ENCODE data around the gene SMPD2. TPM values are rescaled to one million over a fixed set of nuclear protein-coding genes. Genes with fewer than 3 reads are reported as not detected.
A peak's percentile ranks its signal among the peaks of the same experiment; 100 is the strongest.

The SMPD2 gene
- total RNA-seq = 10 to 100 TPM; 20.6 to 34.5 (median 26.8) TPM

GRCh38 chr6:109440331-109441068 is at the start of gene SMPD2, which contains the start of gene PPIL6:
Gene SMPD2 (plus strand): TSS chr6:109440724. CDS start chr6:109441122, 398 bp downstream.
Gene PPIL6 (minus strand): TSS chr6:109440628. CDS start chr6:109440590, 38 bp downstream.
- Histone ChIP-seq H3K4me1 (peaks cover 0 to 24% (median 0%) of the 10 kb centered on the region in 4 donors), H3K27ac (peak within 1 kb of the TSS; percentile 78 to 95 (median 88)), H3K9me3 (no peaks in the 10 kb centered on the region), H3K27me3 (no peaks in the 10 kb centered on the region), H3K36me3 (peaks cover 0 to 26% (median 0%) of the 10 kb centered on the region in 3 donors), H3K4me3 (peak within 1 kb of the TSS; percentile 55 to 94 (median 88))
- DNase-seq = peak; percentile 81 to 94 (median 92)
- TF ChIP-seq POLR2A (IDR thresholded peaks at IDR 0.05) = peak; percentile 48 to 59
- TF ChIP-seq CTCF (IDR thresholded peaks at IDR 0.05) = peak in 4 of 6 experiments; percentile 5 to 38 (median 21)

GRCh38 chr6:109393157-109393885 is 47.2 kb upstream of the SMPD2 start:
- no peaks in the 10 kb centered on the region for H3K36me3 ChIP-seq
- no peak for DNase-seq
- no peak for TF ChIP-seq POLR2A (IDR thresholded peaks at IDR 0.05)
- TF ChIP-seq CTCF (IDR thresholded peaks at IDR 0.05) = no peak

GRCh38 chr6:109393886-109394281 is 46.6 kb upstream of the SMPD2 start:
- H3K9me3 ChIP-seq = no peaks in the 10 kb centered on the region
- H3K27me3 ChIP-seq = no peaks in the 10 kb centered on the region
- no peak overlapping the region for H3K27ac ChIP-seq
- no peak overlapping the region for H3K4me3 ChIP-seq
- peak in 1 of 3 donors; percentile 58 for DNase-seq
- H3K4me1 ChIP-seq = no peaks in the 10 kb centered on the region
- H3K36me3 ChIP-seq = no peaks in the 10 kb centered on the region
- no peak for TF ChIP-seq CTCF (IDR thresholded peaks at IDR 0.05)
- TF ChIP-seq POLR2A (IDR thresholded peaks at IDR 0.05) = no peak

More at GRCh38 chr6:109393157-109393885, 47.2 kb upstream of the SMPD2 start:
- Histone ChIP-seq H3K4me1 (no peaks in the 10 kb centered on the region), H3K9me3 (no peaks in the 10 kb centered on the region), H3K27ac (no peak overlapping the region), H3K4me3 (no peak overlapping the region), H3K27me3 (no peaks in the 10 kb centered on the region)

GRCh38 chr6:109396046-109396718 is 44.3 kb upstream of the SMPD2 start:
- Histone ChIP-seq H3K36me3 (no peaks in the 10 kb centered on the region), H3K4me3 (no peak overlapping the region)
- no peak for TF ChIP-seq CTCF (IDR thresholded peaks at IDR 0.05)
- no peak for TF ChIP-seq POLR2A (IDR thresholded peaks at IDR 0.05)

GRCh38 chr6:109397020-109397419 is 43.5 kb upstream of the SMPD2 start:
- Histone ChIP-seq H3K36me3 (no peaks in the 10 kb centered on the region), H3K27me3 (no peaks in the 10 kb centered on the region), H3K9me3 (no peaks in the 10 kb centered on the region), H3K4me1 (no peaks in the 10 kb centered on the region), H3K4me3 (no peak overlapping the region), H3K27ac (no peak overlapping the region)
- DNase-seq = no peak
- no peak for TF ChIP-seq POLR2A (IDR thresholded peaks at IDR 0.05)
- TF ChIP-seq CTCF (IDR thresholded peaks at IDR 0.05) = peak in 3 of 6 experiments; percentile 45 to 54 (median 48)

More at GRCh38 chr6:109396046-109396718, 44.3 kb upstream of the SMPD2 start:
- H3K27ac ChIP-seq = no peak overlapping the region
- no peaks in the 10 kb centered on the region for H3K9me3 ChIP-seq
- no peaks in the 10 kb centered on the region for H3K4me1 ChIP-seq
- no peak for DNase-seq
- no peaks in the 10 kb centered on the region for H3K27me3 ChIP-seq

Data from Peyer's patch (tissue), 4 donors.